Osteocyte (in vitro differentiated cells): ENCODE measurements around the gene ACER3. TPM values are rescaled to one million over a fixed set of nuclear protein-coding genes. Genes with fewer than 3 reads are reported as not detected.
"Not testable (repeated sequence)": the region's sequence is repeated elsewhere in the genome, so short reads cannot be mapped to it uniquely, and the experiment has no call there.

Experiments
- DNase-seq: peaks from one replicate; pipeline ENCODE4 v3.0.0; 2021; ENCODE audit warnings: mixed read lengths; ENCODE audit not compliant: unreplicated experiment; ENCODE audit errors: extremely low spot score
- H3K27ac Mint-ChIP-seq: one replicate; pipeline ENCODE4 v1.8.0; 2021; ENCODE audit warnings: mild to moderate bottlenecking, mixed read lengths; ENCODE audit not compliant: unreplicated experiment
- H3K27me3 Mint-ChIP-seq: one replicate; pipeline ENCODE4 v1.8.0; 2021; ENCODE audit warnings: mixed read lengths; ENCODE audit not compliant: unreplicated experiment
- H3K36me3 Mint-ChIP-seq: one replicate; pipeline ENCODE4 v1.8.0; 2021; ENCODE audit warnings: mixed read lengths; ENCODE audit not compliant: unreplicated experiment
- H3K4me1 Mint-ChIP-seq: one replicate; pipeline ENCODE4 v1.8.0; 2021; ENCODE audit warnings: mixed read lengths; ENCODE audit not compliant: unreplicated experiment
- H3K4me3 Mint-ChIP-seq: one replicate; pipeline ENCODE4 v1.8.0; 2021; ENCODE audit warnings: mild to moderate bottlenecking, moderate library complexity, mixed read lengths; ENCODE audit not compliant: unreplicated experiment
- H3K9me3 Mint-ChIP-seq: one replicate; pipeline ENCODE4 v1.8.0; 2021; ENCODE audit warnings: mixed read lengths; ENCODE audit not compliant: unreplicated experiment
- total RNA-seq: library from RNA; stranded (reverse); gene quantifications from 2 replicates; pipeline ENCODE4 v1.2.1, GENCODE V29; 2021
- TF ChIP-seq, protein P1 (sequence below): fragments of 200-600 bp; sonication (generic); IDR thresholded peaks from 2 replicates; pipeline ENCODE4 v1.5.0; 2021; ENCODE audit warnings: antibody characterized with exemption, mild to moderate bottlenecking, moderate library complexity

ACER3 gene
- total RNA-seq, 1 donor from 2014 or later: 17.4 TPM

DNA sequence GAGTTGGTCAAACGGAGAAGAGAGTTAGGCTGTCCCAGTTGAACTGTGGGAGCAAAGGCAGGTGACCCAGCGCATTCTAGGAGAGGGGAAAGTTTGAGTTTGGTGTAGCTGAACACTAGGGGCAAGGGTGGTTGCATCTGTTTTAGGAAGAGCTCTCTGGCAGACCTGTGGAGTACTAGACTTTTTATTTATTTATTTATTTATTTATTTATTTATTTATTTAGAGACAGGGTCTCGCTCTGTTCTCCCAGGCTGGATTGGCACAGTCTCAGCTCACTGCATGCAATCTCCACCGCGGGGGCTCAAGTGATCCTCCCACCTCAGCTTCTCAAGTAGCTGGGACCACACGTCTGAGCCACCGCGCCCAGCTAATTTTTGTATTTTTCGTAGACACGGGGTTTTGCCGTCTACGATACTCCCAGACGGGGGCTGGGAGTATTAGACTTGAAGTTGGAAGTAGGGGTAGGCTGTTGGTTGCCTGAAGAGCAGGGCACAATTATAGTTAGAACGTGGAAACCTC, 950 bp upstream of the ACER3 start:
- Mint-ChIP-seq H3K27me3 (no peaks in the 10 kb centered on the region), H3K27ac (peak overlapping the region; percentile 8), H3K4me1 (peaks cover 10% of the 10 kb centered on the region), H3K4me3 (peak overlapping the region; percentile 20), H3K9me3 (no peaks in the 10 kb centered on the region), H3K36me3 (no peaks in the 10 kb centered on the region)
- DNase-seq: no peak
- TF ChIP-seq, protein P1, sequence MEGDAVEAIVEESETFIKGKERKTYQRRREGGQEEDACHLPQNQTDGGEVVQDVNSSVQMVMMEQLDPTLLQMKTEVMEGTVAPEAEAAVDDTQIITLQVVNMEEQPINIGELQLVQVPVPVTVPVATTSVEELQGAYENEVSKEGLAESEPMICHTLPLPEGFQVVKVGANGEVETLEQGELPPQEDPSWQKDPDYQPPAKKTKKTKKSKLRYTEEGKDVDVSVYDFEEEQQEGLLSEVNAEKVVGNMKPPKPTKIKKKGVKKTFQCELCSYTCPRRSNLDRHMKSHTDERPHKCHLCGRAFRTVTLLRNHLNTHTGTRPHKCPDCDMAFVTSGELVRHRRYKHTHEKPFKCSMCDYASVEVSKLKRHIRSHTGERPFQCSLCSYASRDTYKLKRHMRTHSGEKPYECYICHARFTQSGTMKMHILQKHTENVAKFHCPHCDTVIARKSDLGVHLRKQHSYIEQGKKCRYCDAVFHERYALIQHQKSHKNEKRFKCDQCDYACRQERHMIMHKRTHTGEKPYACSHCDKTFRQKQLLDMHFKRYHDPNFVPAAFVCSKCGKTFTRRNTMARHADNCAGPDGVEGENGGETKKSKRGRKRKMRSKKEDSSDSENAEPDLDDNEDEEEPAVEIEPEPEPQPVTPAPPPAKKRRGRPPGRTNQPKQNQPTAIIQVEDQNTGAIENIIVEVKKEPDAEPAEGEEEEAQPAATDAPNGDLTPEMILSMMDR: no peak

DNA sequence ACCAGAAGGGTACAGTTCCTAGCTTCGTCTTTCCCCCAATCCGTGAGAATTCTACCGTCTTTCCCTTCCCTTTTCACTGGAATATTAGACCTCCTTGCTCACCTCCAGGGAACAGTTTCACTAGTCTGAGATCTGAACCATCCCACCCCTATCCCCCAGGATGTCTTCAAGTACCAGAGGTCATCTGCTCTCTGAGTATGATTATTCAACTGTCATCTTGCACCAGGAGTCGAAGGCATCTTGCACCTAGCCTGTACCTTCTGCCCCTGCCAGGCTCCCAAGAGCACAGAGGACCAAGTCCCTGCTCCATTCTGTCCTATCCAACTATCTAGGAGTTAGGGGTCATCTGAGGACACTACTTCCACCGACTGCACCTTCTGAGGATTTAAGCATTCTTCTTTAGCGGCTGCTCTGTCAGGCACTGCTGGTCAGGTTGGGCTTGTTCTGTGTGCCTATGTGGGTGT, 804 bp downstream of the ACER3 start:
- no peaks in the 10 kb centered on the region for H3K9me3 Mint-ChIP-seq
- TF ChIP-seq, protein P1: no peak
- no peak for DNase-seq
- H3K4me1 Mint-ChIP-seq: peaks cover 10% of the 10 kb centered on the region
- peak overlapping the region; percentile 93 for H3K27ac Mint-ChIP-seq
- peak overlapping the region; percentile 87 for H3K4me3 Mint-ChIP-seq
- H3K27me3 Mint-ChIP-seq: no peaks in the 10 kb centered on the region
- no peaks in the 10 kb centered on the region for H3K36me3 Mint-ChIP-seq

DNA sequence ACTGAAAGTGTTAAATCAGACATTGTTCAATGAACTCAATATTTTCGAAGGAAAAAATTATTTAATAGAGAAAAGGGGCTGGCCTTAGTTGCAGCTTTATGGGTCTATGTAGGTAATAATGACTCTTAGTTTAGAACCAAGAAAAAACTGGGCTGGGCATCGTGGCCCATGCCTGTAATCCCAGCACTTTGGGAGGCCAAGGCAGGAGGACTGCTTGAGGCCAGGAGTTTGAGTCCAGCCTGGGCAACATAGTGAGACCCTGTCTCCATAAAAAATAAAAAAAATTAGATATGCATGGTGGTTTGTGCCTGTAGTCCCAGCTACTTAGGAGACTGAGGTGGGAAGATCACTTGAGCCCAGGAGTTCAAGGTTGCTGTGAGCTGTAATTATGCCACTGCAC, 2.1 kb downstream of the ACER3 start:
- not testable (repeated sequence) for H3K36me3 Mint-ChIP-seq, H3K9me3 Mint-ChIP-seq, DNase-seq, H3K27me3 Mint-ChIP-seq, H3K27ac Mint-ChIP-seq, H3K4me3 Mint-ChIP-seq
- H3K4me1 Mint-ChIP-seq: peaks cover 10% of the 10 kb centered on the region

DNA sequence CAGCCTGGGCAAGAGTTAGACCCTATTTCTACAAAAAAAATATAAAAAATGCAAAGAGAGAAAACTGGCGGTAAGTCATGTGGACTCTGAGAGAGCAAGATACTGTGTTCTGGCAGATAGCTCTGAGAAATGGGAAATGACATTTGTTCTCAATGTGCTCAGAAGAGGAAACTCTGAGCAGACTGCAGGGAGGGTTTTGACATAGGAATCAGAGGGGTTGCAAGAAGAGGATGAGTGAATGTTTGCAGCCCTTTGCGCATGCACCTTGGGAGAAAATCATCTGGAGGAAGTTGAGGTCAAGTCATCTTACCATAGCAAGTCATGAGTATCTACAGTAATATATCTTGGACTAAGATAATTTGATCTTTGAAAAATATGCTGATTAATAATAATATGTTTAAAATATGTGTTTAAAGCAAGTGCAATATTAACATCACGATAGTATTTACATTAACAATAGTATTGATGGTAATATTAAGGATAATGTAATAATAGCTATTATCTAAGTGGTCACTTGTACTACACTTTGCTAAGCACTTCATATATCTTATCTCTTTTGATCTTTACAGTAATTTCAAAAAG, 2.6 kb downstream of the ACER3 start:
- DNase-seq: no peak
- peaks cover 10% of the 10 kb centered on the region for H3K4me1 Mint-ChIP-seq
- H3K27me3 Mint-ChIP-seq: no peaks in the 10 kb centered on the region
- H3K4me3 Mint-ChIP-seq: no peak overlapping the region
- H3K9me3 Mint-ChIP-seq: no peaks in the 10 kb centered on the region
- TF ChIP-seq, protein P1: no peak
- H3K36me3 Mint-ChIP-seq: peaks cover 2% of the 10 kb centered on the region
- no peak overlapping the region for H3K27ac Mint-ChIP-seq

DNA sequence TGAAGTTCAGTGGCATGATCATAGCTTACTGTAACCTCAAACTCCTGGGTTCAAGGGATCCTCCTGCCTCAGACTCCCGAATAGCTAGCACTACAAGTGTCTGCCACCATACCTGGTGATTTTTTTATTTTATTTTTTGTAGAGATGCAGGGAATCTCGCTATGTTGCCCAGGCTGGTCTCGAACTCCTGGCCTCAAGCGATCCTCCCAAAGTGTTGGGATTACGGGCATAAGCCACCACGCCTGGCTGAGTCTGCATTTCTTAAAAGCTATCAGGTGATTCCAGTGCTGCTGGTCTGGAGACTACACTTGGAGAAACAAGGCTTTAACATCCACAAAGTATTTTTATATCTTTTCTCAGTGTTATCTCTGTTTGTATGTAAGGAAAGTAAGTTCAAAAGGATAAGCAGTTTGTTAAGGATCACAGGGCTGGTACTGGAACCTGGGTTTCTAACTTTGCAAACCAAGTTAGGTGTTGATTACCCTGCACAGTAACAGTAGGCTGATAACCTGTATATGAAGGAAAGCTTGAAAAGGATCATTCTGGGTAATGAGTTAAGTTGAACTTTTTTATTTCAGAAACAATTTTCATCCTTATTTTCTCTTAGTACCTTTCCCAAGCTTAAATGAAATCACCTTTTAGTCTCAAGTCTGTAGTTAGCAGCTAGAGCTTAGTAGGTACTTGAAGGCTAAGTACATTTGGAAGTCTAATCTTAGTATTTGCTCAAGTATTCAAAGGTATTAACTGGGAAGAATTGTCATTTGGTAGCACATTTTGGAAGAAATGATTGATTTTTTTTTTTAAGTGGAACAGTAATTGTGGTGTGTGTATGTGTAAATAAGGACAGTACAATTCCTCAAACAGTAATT, 12.5 kb downstream of the ACER3 start:
- Mint-ChIP-seq H3K4me1 (no peaks in the 10 kb centered on the region), H3K9me3 (no peaks in the 10 kb centered on the region), H3K36me3 (peaks cover 5% of the 10 kb centered on the region), H3K4me3 (no peak overlapping the region), H3K27me3 (no peaks in the 10 kb centered on the region), H3K27ac (no peak overlapping the region)
- DNase-seq: no peak
- TF ChIP-seq, protein P1: no peak
